Endothelial cell of umbilical vein (primary cell): ENCODE data around the gene SLC22A23. TPM values are rescaled to one million over a fixed set of nuclear protein-coding genes. Genes with fewer than 3 reads are reported as not detected.

ENCODE experiments used
- BruUV-seq: library from RNA; stranded (reverse); fragments of 400-500 nt; replicated peaks from 2 replicates; lab custom pipeline; 2021; lab: Mats Ljungman, UMichigan
- CTCF ChIA-PET: fragments of 300-600, 350-600 bp; sonication (Branson Sonifier 250); formaldehyde crosslinking; loops from one replicate; lab custom pipeline; 2021; ENCODE audit warnings: antibody characterized with exemption, inconsistent platforms; lab: Charles Lee
- POLR2A ChIA-PET: fragments of 300-600, 350-600 bp; sonication (Branson Sonifier 250); formaldehyde crosslinking; loops from one replicate; lab custom pipeline; 2021; ENCODE audit warnings: antibody characterized with exemption, inconsistent platforms; lab: Charles Lee
- DNase-seq: peaks from one replicate; pipeline ENCODE4 v3.0.0-alpha.2; 2011; ENCODE audit warnings: low read depth, low spot score
- FAIRE-seq: peaks from 2 replicates; lab custom pipeline; 2011; peaks lifted over from hg19 to GRCh38; lab: Jason Lieb, UNC
- H2AFZ ChIP-seq: 2 replicates; pipeline ENCODE4 v1.6.0; 2012; ENCODE audit warnings: low read depth, low read length, control low read depth, inconsistent platforms
- H3K27ac ChIP-seq: 2 replicates; pipeline ENCODE4 v1.5.1; 2011; ENCODE audit warnings: low read depth, mild to moderate bottlenecking, control low read depth, low read length, moderate library complexity; ENCODE audit not compliant: insufficient read depth
- H3K27me3 ChIP-seq, 2 experiments: 2 replicates each; pipeline versions ENCODE4 v1.6.0 to v1.6.1; 2011; ENCODE audit warnings: low read length in 2 of 2, mixed read lengths in 1 of 2; ENCODE audit not compliant: control insufficient read depth in 2 of 2, insufficient read depth in 2 of 2
- H3K36me3 ChIP-seq, 2 experiments: 2 replicates in 1 of 2; 3 replicates in 1 of 2; pipeline ENCODE4 v1.5.1; 2011; ENCODE audit warnings: low read length in 2 of 2, mild to moderate bottlenecking in 1 of 2, moderate library complexity in 1 of 2; ENCODE audit not compliant: control insufficient read depth in 2 of 2, insufficient read depth in 2 of 2; ENCODE audit errors: extremely low read depth in 1 of 2
- H3K4me1 ChIP-seq: 3 replicates; pipeline ENCODE4 v1.5.1; 2011; ENCODE audit warnings: mild to moderate bottlenecking, low read length; ENCODE audit not compliant: control insufficient read depth, insufficient read depth; ENCODE audit errors: extremely low read depth
- H3K4me2 ChIP-seq: 2 replicates; pipeline ENCODE4 v1.6.1; 2011; ENCODE audit warnings: low read length, control low read depth, mixed read lengths; ENCODE audit not compliant: insufficient read depth
- H3K4me3 ChIP-seq, 3 experiments: fragments of 200-600 bp in 1 of 3; sonication (generic), shearing (Covaris generic) in 1 of 3; replicated peaks in 1 of 3; 2 replicates each; pipeline ENCODE4 v1.5.1; 2011 to 2016; ENCODE audit warnings: control low read depth in 3 of 3, low read length in 3 of 3, mild to moderate bottlenecking in 2 of 3, inconsistent platforms in 1 of 3, low read depth in 1 of 3, moderate library complexity in 1 of 3; ENCODE audit not compliant: insufficient read depth in 1 of 3
- H3K79me2 ChIP-seq: 2 replicates; pipeline ENCODE4 v1.6.0; 2012; ENCODE audit warnings: low read length, inconsistent platforms; ENCODE audit not compliant: control insufficient read depth, insufficient read depth
- H3K9ac ChIP-seq: replicated peaks from 2 replicates; pipeline ENCODE3; 2011; ENCODE audit warnings: low read length, control low read depth; ENCODE audit not compliant: insufficient read depth; ENCODE audit errors: extremely low read depth
- H3K9me1 ChIP-seq: replicated peaks from 3 replicates; pipeline ENCODE4 v1.6.0; 2011; ENCODE audit warnings: mild to moderate bottlenecking, low read length; ENCODE audit not compliant: control insufficient read depth, insufficient read depth; ENCODE audit errors: extremely low read depth
- H3K9me3 ChIP-seq: replicated peaks from 2 replicates; pipeline ENCODE4 v1.5.1; 2012; ENCODE audit warnings: low read length, inconsistent platforms; ENCODE audit not compliant: control insufficient read depth, insufficient read depth
- H4K20me1 ChIP-seq: replicated peaks from 2 replicates; pipeline ENCODE3; 2011; ENCODE audit warnings: mild to moderate bottlenecking, low read length; ENCODE audit not compliant: control insufficient read depth, insufficient read depth; ENCODE audit errors: extremely low read depth
- EZH2 ChIP-seq: IDR thresholded peaks from 2 replicates; pipeline ENCODE4 v1.6.1; 2012; ENCODE audit warnings: borderline replicate concordance, low read depth, mild to moderate bottlenecking, moderate library complexity, low read length, inconsistent platforms; ENCODE audit not compliant: severe bottlenecking
- FOS ChIP-seq: IDR thresholded peaks from 2 replicates; pipeline ENCODE4 v1.6.1; 2011; ENCODE audit warnings: mild to moderate bottlenecking, low read length, moderate library complexity, borderline replicate concordance; ENCODE audit not compliant: insufficient read depth
- GATA2 ChIP-seq: IDR thresholded peaks from 2 replicates; pipeline ENCODE4 v1.7.0; 2011; ENCODE audit warnings: low read depth, mild to moderate bottlenecking, moderate library complexity, mixed read lengths, low read length; ENCODE audit not compliant: insufficient read length, insufficient read depth
- JUN ChIP-seq: IDR thresholded peaks from 2 replicates; pipeline ENCODE4 v1.6.1; 2011; ENCODE audit warnings: borderline replicate concordance, low read depth; ENCODE audit not compliant: insufficient read length, insufficient read depth
- MYC ChIP-seq: IDR thresholded peaks from one replicate; pipeline ENCODE4 v1.6.1; 2011; ENCODE audit warnings: mild to moderate bottlenecking, low read depth, low read length
- POLR2A ChIP-seq: IDR thresholded peaks from 2 replicates; pipeline ENCODE4 v1.6.1; 2012; ENCODE audit warnings: low read depth, mild to moderate bottlenecking, control low read depth, low read length
- POLR2AphosphoS5 ChIP-seq: IDR thresholded peaks from 2 replicates; pipeline ENCODE4 v1.6.1; 2012; ENCODE audit warnings: low read depth, mild to moderate bottlenecking, control low read depth, low read length, moderate library complexity; ENCODE audit not compliant: insufficient read depth
- dilution Hi-C: fragments of 300-500 bp; cut with MboI; formaldehyde crosslinking; loops from one replicate; pipeline ENCODE4 v1.15.0; 2019; ENCODE audit warnings: low sequenced_read_pairs; ENCODE audit not compliant: extremely low pct_ligation_motif_present
- intact Hi-C: fragments of 100-400 bp; cut with micrococcal nuclease; formaldehyde crosslinking; loops from one replicate; pipeline ENCODE4 v1.10.0; 2022
- polyA plus RNA-seq, 4 experiments: library from polyadenylated mRNA; depleted of rRNA in 3 of 4; stranded (reverse) in 3 of 4; unstranded in 1 of 4; fragments of >200 nt; gene quantifications; 2 replicates each; pipeline versions ENCODE4 v1.2.1 to v1.2.3, GENCODE V29; 2011 to 2012; ENCODE audit warnings: missing spikeins in 1 of 4
- total RNA-seq: library from RNA; stranded (reverse); gene quantifications from 2 replicates; pipeline ENCODE4 v1.2.3, GENCODE V29; 2021
- TF ChIP-seq, protein P1 (sequence below): IDR thresholded peaks from 2 replicates; pipeline ENCODE4 v1.6.1; 2011; ENCODE audit not compliant: insufficient read depth, insufficient read length
- TF ChIP-seq, protein P2 (sequence below), 2 donors: IDR thresholded peaks; 1 replicate in 1 of 2; 2 replicates in 1 of 2; pipeline ENCODE4 v1.5.1; 2011; ENCODE audit warnings: low read length in 2 of 2, mild to moderate bottlenecking in 2 of 2, moderate library complexity in 2 of 2, control low read depth in 1 of 2, inconsistent platforms in 1 of 2, low read depth in 1 of 2; ENCODE audit not compliant: insufficient read depth in 1 of 2; ENCODE audit errors: extremely low read depth in 1 of 2

The SLC22A23 gene
- total and polyA plus RNA-seq, 2 donors (not counting 3 experiments of a cell fraction or from before 2014, with no cell fraction given), result 4.2 to 14.3 TPM

DNA sequence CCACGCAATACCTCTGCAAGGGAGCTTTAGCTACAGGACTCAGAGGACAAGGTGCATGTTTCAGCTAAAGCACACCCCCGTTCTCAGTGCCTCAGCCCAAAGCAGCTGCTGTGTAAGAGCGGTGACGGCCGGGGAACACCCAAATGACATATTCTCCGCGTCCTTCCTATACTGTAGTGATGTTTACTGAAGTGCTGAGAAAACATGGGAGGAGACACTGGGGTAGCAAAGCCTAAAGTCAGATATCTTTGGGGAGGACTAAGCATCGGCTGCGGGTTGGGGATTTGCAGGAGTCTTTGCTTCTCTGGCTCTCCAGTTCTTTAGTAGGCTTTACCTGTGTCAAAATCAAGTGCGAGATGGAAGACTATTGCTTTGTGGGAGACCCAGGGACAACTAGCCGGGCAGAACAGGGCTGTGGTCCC, 1.7 kb downstream of the SLC22A23 start:
- FAIRE-seq (peak; percentile 70), DNase-seq (no peak)
- H3K27me3 ChIP-seq, result peaks cover 7 to 20% of the 10 kb centered on the region in 2 experiments
- no peaks in the 10 kb centered on the region for H3K36me3 ChIP-seq
- ChIA-PET POLR2A (no interaction called here), CTCF (no interaction called here)
- no peak overlapping the region for H2AFZ ChIP-seq
- H3K27ac ChIP-seq, result no peak overlapping the region
- dilution Hi-C loops (no loop called here), intact Hi-C loops (loop anchor here (5.0 kb wide), 2 partner anchors 107 to 277 kb away; no protein-coding TSS in a partner anchor)
- H3K9me1 ChIP-seq, result no peaks in the 10 kb centered on the region
- TF ChIP-seq JUN, result no peak
- TF ChIP-seq, protein P1, sequence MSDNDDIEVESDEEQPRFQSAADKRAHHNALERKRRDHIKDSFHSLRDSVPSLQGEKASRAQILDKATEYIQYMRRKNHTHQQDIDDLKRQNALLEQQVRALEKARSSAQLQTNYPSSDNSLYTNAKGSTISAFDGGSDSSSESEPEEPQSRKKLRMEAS, result no peak
- no peak for TF ChIP-seq POLR2A
- TF ChIP-seq EZH2, result no peak
- TF ChIP-seq MYC, result no peak
- no peak for TF ChIP-seq GATA2
- TF ChIP-seq, protein P2, sequence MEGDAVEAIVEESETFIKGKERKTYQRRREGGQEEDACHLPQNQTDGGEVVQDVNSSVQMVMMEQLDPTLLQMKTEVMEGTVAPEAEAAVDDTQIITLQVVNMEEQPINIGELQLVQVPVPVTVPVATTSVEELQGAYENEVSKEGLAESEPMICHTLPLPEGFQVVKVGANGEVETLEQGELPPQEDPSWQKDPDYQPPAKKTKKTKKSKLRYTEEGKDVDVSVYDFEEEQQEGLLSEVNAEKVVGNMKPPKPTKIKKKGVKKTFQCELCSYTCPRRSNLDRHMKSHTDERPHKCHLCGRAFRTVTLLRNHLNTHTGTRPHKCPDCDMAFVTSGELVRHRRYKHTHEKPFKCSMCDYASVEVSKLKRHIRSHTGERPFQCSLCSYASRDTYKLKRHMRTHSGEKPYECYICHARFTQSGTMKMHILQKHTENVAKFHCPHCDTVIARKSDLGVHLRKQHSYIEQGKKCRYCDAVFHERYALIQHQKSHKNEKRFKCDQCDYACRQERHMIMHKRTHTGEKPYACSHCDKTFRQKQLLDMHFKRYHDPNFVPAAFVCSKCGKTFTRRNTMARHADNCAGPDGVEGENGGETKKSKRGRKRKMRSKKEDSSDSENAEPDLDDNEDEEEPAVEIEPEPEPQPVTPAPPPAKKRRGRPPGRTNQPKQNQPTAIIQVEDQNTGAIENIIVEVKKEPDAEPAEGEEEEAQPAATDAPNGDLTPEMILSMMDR (IDR thresholded peaks at IDR 0.05; ENCODE audit: extremely low read depth in 1 of 2, insufficient read depth in 1 of 2, low read depth in 1 of 2, low read length in 2 of 2), result no peak
- TF ChIP-seq POLR2AphosphoS5, result no peak
- no peak for TF ChIP-seq FOS
- TSS peak; percentile 26 for BruUV-seq
- no peak overlapping the region for H3K4me2 ChIP-seq
- H4K20me1 ChIP-seq, result no peaks in the 10 kb centered on the region
- peaks cover 5% of the 10 kb centered on the region for H3K4me1 ChIP-seq
- H3K9me3 ChIP-seq, result no peaks in the 10 kb centered on the region
- H3K9ac ChIP-seq, result no peak overlapping the region
- no peaks in the 10 kb centered on the region for H3K79me2 ChIP-seq
- H3K4me3 ChIP-seq, result peak overlapping the region in 1 of 3 experiments; percentile 67
